GM18511 (cell line): ENCODE measurements around the gene SPATA24.
"Not testable (repeated sequence)": the region's sequence is repeated elsewhere in the genome, so short reads cannot be mapped to it uniquely, and the experiment has no call there.

Experiments
- ATAC-seq: cut with Tn5 transposase; IDR thresholded peaks from one replicate; pipeline ENCODE4 v1.9.1; 2021; ENCODE audit warnings: mild to moderate bottlenecking, moderate library complexity; ENCODE audit not compliant: unreplicated experiment

SPATA24 gene

DNA sequence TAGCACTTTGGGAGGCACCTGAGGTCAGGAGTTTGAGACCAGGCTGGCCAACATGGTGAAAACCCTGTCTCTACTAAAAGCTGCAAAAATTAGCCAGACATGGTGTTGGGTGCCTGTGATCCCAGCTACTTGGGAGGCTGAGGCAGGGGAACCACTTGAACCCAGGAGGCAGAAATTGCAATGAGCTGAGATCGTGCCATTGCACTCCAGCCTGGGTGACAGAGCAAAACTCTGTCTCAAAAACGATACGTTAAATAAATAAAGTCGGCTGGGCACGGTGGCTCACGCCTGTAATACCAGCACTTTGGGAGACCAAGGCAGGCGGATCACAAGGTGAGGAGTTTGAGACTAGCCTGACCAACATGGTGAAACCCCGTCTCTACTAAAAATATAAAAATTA lies 48.0 kb downstream of the SPATA24 start:
- not testable (repeated sequence) for ATAC-seq

DNA sequence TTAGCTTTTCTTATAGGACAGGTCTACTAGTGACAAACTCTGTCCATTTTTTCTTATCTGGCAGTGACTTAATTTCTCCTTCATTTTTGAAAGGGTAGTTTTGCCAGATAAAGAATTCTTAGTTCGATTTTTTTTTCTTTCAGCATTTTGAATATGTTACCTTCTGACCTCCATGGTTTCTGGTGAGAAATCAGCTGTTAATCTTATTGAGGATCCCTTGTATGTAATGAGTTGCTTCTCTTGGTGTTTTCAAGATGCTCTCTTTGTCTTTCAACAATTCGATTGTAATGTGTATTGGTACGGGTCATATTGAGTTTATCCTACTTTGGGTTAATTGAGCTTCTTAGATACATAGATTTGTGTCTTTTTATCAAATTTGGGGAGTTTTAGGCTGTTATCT lies 49.7 kb downstream of the SPATA24 start:
- ATAC-seq = no peak

DNA sequence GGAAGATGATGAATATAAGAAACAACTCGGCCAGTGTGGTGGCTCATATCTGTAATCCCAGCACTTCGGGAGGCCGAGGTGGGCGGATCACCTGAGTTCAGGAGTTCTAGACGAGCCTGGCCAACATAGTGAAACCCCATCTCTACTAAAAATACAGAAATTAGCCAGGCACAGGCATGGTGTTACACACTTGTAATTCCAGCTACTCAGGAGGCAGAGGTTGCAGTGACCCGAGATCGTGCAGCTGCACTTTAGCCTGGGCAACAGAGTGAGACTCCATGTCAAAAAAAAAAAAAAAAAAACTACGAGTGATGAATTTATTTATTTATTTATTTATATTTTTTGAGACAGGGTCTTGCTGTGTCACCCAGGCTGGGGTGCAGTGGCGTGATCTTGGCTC lies 56.0 kb downstream of the SPATA24 start:
- not testable (repeated sequence) for ATAC-seq
